ENCODE results near the gene BICDL1. TPM values are rescaled to one million over a fixed set of nuclear protein-coding genes. Genes with fewer than 3 reads are reported as not detected.

The BICDL1 gene
- total RNA-seq, 2 experiments from 2014 or later = 128 to 133 TPM

- peaks cover 38% of the 10 kb centered on the region for H3K36me3 Mint-ChIP-seq (ENCODE audit: low read depth)
- no peak overlapping the region for H3K27ac Mint-ChIP-seq
- H3K4me3 Mint-ChIP-seq = no peak overlapping the region
- intact Hi-C loops (cut with micrococcal nuclease) = loop anchor here (5.0 kb wide), 1 partner anchor 35 kb away; no protein-coding TSS in a partner anchor
- no peak for DNase-seq
- H3K4me1 Mint-ChIP-seq (ENCODE audit: low read depth) = no peaks in the 10 kb centered on the region
- CTCF ChIA-PET = no interaction called here
- H3K9me3 Mint-ChIP-seq = no peaks in the 10 kb centered on the region
- no peaks in the 10 kb centered on the region for H3K27me3 Mint-ChIP-seq (ENCODE audit: low read depth)
These were observed 153.3 kb downstream of the BICDL1 start for GRCh38 chr12:120142231-120142877.

Other genes starting within 250 kb of the BICDL1 start
- 10 to 100 TPM; 78.6 to 78.8 TPM for gene CIT, start 111.9 kb upstream of the BICDL1 start, total RNA-seq
- 10 to 100 TPM; 41.3 to 45.7 TPM for gene RAB35, start 127.5 kb downstream of the BICDL1 start, total RNA-seq
- 100 to 1,000 TPM; 122 to 128 TPM for gene GCN1, start 205.5 kb downstream of the BICDL1 start, total RNA-seq
- gene RPLP0, start 211.9 kb downstream of the BICDL1 start, total RNA-seq = 1,000 to 10,000 TPM; 5,065 to 5,278 TPM

Measured in activated naive CD4-positive, alpha-beta T cell treated with anti-CD3 and anti-CD28 coated beads for 36 hours (primary cell).